ENCODE data around the gene BLCAP. TPM values are rescaled to one million over a fixed set of nuclear protein-coding genes. Genes with fewer than 3 reads are reported as not detected.

BLCAP gene
- total RNA-seq, 3 donors from 2014 or later (not counting 1 experiment from before 2014, with no cell fraction given), result 60.4 to 80.1 (median 77.9) TPM

DNA sequence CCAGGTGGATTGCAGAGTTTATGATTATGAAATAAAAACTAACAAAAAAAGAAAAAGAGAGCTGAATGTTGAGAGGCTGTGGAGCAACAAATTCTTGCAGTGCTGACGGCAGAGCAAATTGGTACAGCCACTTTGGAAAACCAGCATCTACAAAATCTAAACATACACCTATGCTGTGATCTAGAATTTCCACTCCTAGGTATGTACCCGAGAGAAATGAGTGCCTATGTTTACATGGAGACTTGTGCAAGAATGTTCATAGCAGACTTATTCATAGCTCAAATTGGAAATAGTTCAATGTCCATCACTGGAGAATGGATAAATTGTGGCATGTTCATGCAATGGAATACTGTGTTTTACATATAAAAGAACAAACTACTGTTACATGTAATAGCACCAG is 3.0 kb upstream of the BLCAP start:
- Mint-ChIP-seq H3K36me3 (no peaks in the 10 kb centered on the region), H3K27me3 (ENCODE audit: low read depth in 2 of 2) (peaks cover 0 to 3% of the 10 kb centered on the region in 2 donors), H3K27ac (no peak overlapping the region), H3K4me1 (peaks cover 35 to 44% of the 10 kb centered on the region in 2 donors), H3K9me3 (no peaks in the 10 kb centered on the region), H3K4me3 (peak overlapping the region; percentile 22)
- Histone ChIP-seq H3K9me3 (ENCODE audit: control insufficient read depth, insufficient read depth, low read length) (no peaks in the 10 kb centered on the region), H3K27me3 (ENCODE audit: control insufficient read depth, insufficient read depth, low read length) (no peaks in the 10 kb centered on the region), H3K4me1 (ENCODE audit: control insufficient read depth, insufficient read depth, low read length) (peaks cover 24% of the 10 kb centered on the region), H3K27ac (ENCODE audit: low read length) (no peak overlapping the region), H3K36me3 (ENCODE audit: control insufficient read depth, insufficient read depth, low read length) (no peaks in the 10 kb centered on the region), H3K4me3 (ENCODE audit: low read length) (no peak overlapping the region)
- ATAC-seq, result no peak
- WGBS (ENCODE audit: insufficient coverage), result 88% methylated on average over 2 of the region's 2 CpGs
- intact Hi-C loops (cut with micrococcal nuclease), result loop anchor here (5.0 kb wide), 2 partner anchors 243 to 523 kb away; partner anchors contain the start of gene MANBAL
- TF ChIP-seq CTCF (IDR thresholded peaks at IDR 0.05), result no peak
- DNase-seq, result no peak

DNA sequence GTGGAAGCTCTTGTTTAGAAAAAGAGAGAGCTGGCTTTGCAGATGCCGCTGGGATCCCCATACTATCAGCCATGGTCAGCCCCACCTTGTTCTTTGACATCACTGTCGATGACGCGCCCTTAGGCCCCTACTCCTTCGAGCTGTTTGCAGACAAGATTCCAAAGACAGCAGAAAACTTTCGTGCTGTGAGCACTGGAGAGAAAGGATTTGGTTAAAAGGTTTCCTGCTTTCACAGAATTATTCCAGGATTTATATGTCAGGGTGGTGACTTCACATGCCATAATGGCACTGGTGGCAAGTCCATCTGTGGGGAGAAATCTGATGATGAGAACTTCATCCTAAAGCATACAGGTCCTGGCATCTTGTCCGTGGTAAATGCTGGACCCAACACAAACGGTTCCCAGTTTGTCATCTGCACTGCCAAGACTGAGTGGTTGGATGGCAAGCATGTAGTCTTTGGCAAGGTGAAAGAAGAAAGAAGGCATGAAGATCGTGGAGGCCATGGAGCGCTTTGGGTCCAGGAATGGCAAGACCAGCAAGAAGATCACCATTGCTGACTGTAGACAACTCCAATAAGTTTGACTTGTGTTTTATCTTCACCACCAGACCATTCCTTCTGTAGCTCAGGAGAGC is 2.4 kb upstream of the BLCAP start:
- no peak for TF ChIP-seq CTCF (IDR thresholded peaks at IDR 0.05)

GRCh38 chr20:37529214-37529967 is 1.7 kb upstream of the BLCAP start:
- no peaks in the 10 kb centered on the region for H3K27me3 ChIP-seq (ENCODE audit: control insufficient read depth, insufficient read depth, low read length)
- intact Hi-C loops (cut with micrococcal nuclease), result loop anchor here (5.0 to 10.0 kb wide), 2 partner anchors 352 to 1065 kb away; partner anchors contain the start of genes MROH8 and RPN2
- no peak for TF ChIP-seq CTCF (IDR thresholded peaks at IDR 0.05)
- ATAC-seq (no peak), DNase-seq (no peak)
- H3K9me3 Mint-ChIP-seq, result no peaks in the 10 kb centered on the region
- H3K36me3 Mint-ChIP-seq, result no peaks in the 10 kb centered on the region
- peak overlapping the region; percentile 99 for H3K27ac Mint-ChIP-seq
- no peaks in the 10 kb centered on the region for H3K36me3 ChIP-seq (ENCODE audit: control insufficient read depth, insufficient read depth, low read length)
- no peak overlapping the region for H3K27ac ChIP-seq (ENCODE audit: low read length)
- H3K4me3 Mint-ChIP-seq, result peak overlapping the region; percentile 19
- H3K4me1 Mint-ChIP-seq, result peaks cover 43 to 51% of the 10 kb centered on the region in 2 donors
- 81% methylated on average over 7 of the region's 8 CpGs for WGBS (ENCODE audit: insufficient coverage)
- H3K27me3 Mint-ChIP-seq (ENCODE audit: low read depth in 2 of 2), result peaks cover 0 to 3% of the 10 kb centered on the region in 2 donors
- H3K4me3 ChIP-seq (ENCODE audit: low read length), result no peak overlapping the region
- peaks cover 35% of the 10 kb centered on the region for H3K4me1 ChIP-seq (ENCODE audit: control insufficient read depth, insufficient read depth, low read length)
- H3K9me3 ChIP-seq (ENCODE audit: control insufficient read depth, insufficient read depth, low read length), result no peaks in the 10 kb centered on the region

More for the DNA sequence above, 2.4 kb upstream of the BLCAP start:
- no peak overlapping the region for H3K4me3 Mint-ChIP-seq
- ATAC-seq (no peak), DNase-seq (no peak)
- H3K9me3 ChIP-seq (ENCODE audit: control insufficient read depth, insufficient read depth, low read length), result no peaks in the 10 kb centered on the region
- H3K4me1 Mint-ChIP-seq, result peaks cover 41 to 50% of the 10 kb centered on the region in 2 donors
- 90% methylated on average over 10 of the region's 10 CpGs for WGBS (ENCODE audit: insufficient coverage)
- peaks cover 0 to 3% of the 10 kb centered on the region in 2 donors for H3K27me3 Mint-ChIP-seq (ENCODE audit: low read depth in 2 of 2)
- H3K27ac ChIP-seq (ENCODE audit: low read length), result no peak overlapping the region
- peaks cover 30% of the 10 kb centered on the region for H3K4me1 ChIP-seq (ENCODE audit: control insufficient read depth, insufficient read depth, low read length)
- H3K27me3 ChIP-seq (ENCODE audit: control insufficient read depth, insufficient read depth, low read length), result no peaks in the 10 kb centered on the region
- H3K9me3 Mint-ChIP-seq, result no peaks in the 10 kb centered on the region
- intact Hi-C loops (cut with micrococcal nuclease), result loop anchor here (5.0 to 10.0 kb wide), 4 partner anchors 243 to 1065 kb away; partner anchors contain the start of genes MANBAL, MROH8 and RPN2
- no peak overlapping the region for H3K4me3 ChIP-seq (ENCODE audit: low read length)
- H3K27ac Mint-ChIP-seq, result no peak overlapping the region
- no peaks in the 10 kb centered on the region for H3K36me3 Mint-ChIP-seq
- H3K36me3 ChIP-seq (ENCODE audit: control insufficient read depth, insufficient read depth, low read length), result no peaks in the 10 kb centered on the region

Data from natural killer cell (primary cell).